ENCODE data around the gene EXD1. TPM values are rescaled to one million over a fixed set of nuclear protein-coding genes. Genes with fewer than 3 reads are reported as not detected.

EXD1 gene
- total RNA-seq, 1 experiment from 2014 or later = not detected

DNA sequence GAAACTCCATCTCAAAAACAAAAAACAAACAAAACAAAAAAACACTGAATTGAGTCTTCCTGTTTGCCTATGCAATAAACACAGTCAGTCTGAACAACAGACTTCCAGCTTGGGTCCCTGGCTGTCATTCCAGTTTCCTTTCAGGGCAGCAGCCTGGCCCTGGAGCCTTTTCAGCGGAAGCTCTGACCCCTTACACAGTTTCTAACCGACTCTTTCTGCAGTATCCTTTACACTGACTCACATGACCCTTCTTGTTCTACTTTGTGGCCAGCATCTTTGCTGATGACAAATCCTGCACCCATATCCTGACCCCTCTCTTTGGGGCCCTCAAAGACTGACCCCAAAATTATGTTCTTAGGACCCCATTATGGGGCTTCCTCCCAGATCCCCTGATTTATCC, 76.1 kb downstream of the EXD1 start:
- Histone ChIP-seq H4K20me1 (ENCODE audit: insufficient read depth) (no peaks in the 10 kb centered on the region), H3K4me2 (peak overlapping the region; percentile 31; the same call in 1 of the 2 replicates), H3K27me3 (ENCODE audit: insufficient read depth, low read depth) (no peaks in the 10 kb centered on the region), H2AFZ (no peak overlapping the region), H3K36me3 (ENCODE audit: low read depth) (no peaks in the 10 kb centered on the region), H3K27ac (no peak overlapping the region), H3F3A (ENCODE audit: insufficient read depth, low read depth) (peaks cover 13% of the 10 kb centered on the region; the same call in 1 of the 2 replicates), H3K9me3 (ENCODE audit: insufficient read depth, low read depth) (no peaks in the 10 kb centered on the region), H3K79me2 (ENCODE audit: low read depth) (no peaks in the 10 kb centered on the region), H3K4me1 (replicated peaks; ENCODE audit: insufficient read depth) (peaks cover 32% of the 10 kb centered on the region), H3K4me3 (no peak overlapping the region), H3K9me2 (ENCODE audit: insufficient read depth) (no peaks in the 10 kb centered on the region)
- no TSS peak for BruUV-seq (replicated peaks)
- intact Hi-C loops (cut with micrococcal nuclease; ENCODE audit: unreplicated experiment) = no loop called here
- POLR2A ChIA-PET (ENCODE audit: unreplicated experiment) = interaction anchor here (0.6 kb wide), 2 partner anchors 65 to 141 kb away, joined by 3 to 7 read pairs; no protein-coding TSS in a partner anchor
- CTCF ChIA-PET = no interaction called here
- no peak for TF ChIP-seq EZH2 (IDR thresholded peaks at IDR 0.05; ENCODE audit: low read depth)
- TF ChIP-seq, protein P1, sequence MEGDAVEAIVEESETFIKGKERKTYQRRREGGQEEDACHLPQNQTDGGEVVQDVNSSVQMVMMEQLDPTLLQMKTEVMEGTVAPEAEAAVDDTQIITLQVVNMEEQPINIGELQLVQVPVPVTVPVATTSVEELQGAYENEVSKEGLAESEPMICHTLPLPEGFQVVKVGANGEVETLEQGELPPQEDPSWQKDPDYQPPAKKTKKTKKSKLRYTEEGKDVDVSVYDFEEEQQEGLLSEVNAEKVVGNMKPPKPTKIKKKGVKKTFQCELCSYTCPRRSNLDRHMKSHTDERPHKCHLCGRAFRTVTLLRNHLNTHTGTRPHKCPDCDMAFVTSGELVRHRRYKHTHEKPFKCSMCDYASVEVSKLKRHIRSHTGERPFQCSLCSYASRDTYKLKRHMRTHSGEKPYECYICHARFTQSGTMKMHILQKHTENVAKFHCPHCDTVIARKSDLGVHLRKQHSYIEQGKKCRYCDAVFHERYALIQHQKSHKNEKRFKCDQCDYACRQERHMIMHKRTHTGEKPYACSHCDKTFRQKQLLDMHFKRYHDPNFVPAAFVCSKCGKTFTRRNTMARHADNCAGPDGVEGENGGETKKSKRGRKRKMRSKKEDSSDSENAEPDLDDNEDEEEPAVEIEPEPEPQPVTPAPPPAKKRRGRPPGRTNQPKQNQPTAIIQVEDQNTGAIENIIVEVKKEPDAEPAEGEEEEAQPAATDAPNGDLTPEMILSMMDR (conservative IDR thresholded peaks at IDR 0.05) = no peak
- DNase-seq = peak in 1 of 2 experiments; percentile 49

DNA sequence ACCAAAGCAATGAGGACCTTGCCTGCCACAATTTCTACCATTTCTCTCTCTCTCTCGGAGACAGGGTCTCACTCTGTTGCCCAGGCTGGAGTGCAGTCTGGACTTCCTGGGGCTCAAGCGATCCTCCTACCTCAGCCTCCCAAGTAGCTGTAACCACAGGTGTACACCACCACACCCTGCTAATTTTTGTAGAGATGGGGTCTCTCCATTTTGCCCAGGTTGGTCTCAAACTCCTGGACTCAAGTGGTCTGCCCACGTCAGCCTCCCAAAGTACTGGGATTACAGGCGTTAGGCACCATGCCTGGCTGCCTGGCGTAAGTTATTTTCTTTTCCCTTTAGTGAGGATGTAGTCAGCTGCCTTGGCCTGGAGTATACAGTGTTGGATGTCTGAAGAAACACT, 76.8 kb downstream of the EXD1 start:
- Histone ChIP-seq H3K4me2 (no peak overlapping the region), H3K9me2 (ENCODE audit: insufficient read depth) (no peaks in the 10 kb centered on the region), H3K79me2 (ENCODE audit: low read depth) (no peaks in the 10 kb centered on the region), H3K27me3 (ENCODE audit: insufficient read depth, low read depth) (no peaks in the 10 kb centered on the region), H3K27ac (no peak overlapping the region), H3K9me3 (ENCODE audit: insufficient read depth, low read depth) (no peaks in the 10 kb centered on the region), H3K4me3 (no peak overlapping the region), H2AFZ (no peak overlapping the region), H3F3A (ENCODE audit: insufficient read depth, low read depth) (peaks cover 13% of the 10 kb centered on the region; the same call in 1 of the 2 replicates), H3K36me3 (ENCODE audit: low read depth) (no peaks in the 10 kb centered on the region), H3K4me1 (replicated peaks; ENCODE audit: insufficient read depth) (peaks cover 32% of the 10 kb centered on the region), H4K20me1 (ENCODE audit: insufficient read depth) (no peaks in the 10 kb centered on the region)
- POLR2A ChIA-PET (ENCODE audit: unreplicated experiment) = interaction anchor here (0.6 kb wide), 2 partner anchors 66 to 140 kb away, joined by 3 to 7 read pairs; no protein-coding TSS in a partner anchor
- no TSS peak for BruUV-seq (replicated peaks)
- intact Hi-C loops (cut with micrococcal nuclease; ENCODE audit: unreplicated experiment) = no loop called here
- CTCF ChIA-PET = no interaction called here
- DNase-seq = no peak
- TF ChIP-seq, protein P1 (conservative IDR thresholded peaks at IDR 0.05) = no peak
- no peak for TF ChIP-seq EZH2 (IDR thresholded peaks at IDR 0.05; ENCODE audit: low read depth)

DNA sequence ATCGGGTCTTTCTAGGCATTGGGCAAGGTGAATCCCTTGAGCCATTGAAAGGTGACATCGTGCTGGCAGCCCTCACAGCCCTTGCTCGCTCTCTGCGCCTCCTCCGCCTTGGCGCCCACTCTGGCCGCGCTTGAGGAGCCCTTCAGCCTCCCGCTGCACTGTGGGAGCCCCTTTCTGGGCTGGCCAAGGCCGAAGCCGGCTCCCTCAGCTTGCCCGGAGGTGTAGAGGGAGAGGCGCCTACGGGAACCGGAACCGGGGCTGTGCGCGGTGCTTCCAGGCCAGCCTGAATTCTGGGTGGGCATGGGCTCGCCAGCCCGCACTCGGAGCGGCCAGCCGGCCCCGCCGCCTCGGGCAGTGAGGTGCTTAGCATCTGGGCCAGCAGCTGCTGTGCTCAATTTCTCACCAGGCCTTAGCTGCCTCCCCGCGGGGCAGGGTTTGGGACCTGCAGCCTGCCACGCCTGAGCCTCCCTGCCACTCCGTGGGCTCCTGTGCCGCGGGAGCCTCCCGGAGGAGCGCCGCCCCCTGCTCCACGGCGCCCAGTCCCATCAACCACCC, 79.0 kb downstream of the EXD1 start:
- TF ChIP-seq, protein P1 (conservative IDR thresholded peaks at IDR 0.05) = no peak
- TF ChIP-seq EZH2 (IDR thresholded peaks at IDR 0.05; ENCODE audit: low read depth) = no peak
- intact Hi-C loops (cut with micrococcal nuclease; ENCODE audit: unreplicated experiment) = no loop called here
- Histone ChIP-seq H3K79me2 (ENCODE audit: low read depth) (no peaks in the 10 kb centered on the region), H3K9me2 (ENCODE audit: insufficient read depth) (no peaks in the 10 kb centered on the region), H2AFZ (no peak overlapping the region), H3K27me3 (ENCODE audit: insufficient read depth, low read depth) (no peaks in the 10 kb centered on the region), H3K27ac (no peak overlapping the region), H3F3A (ENCODE audit: insufficient read depth, low read depth) (peaks cover 13% of the 10 kb centered on the region; the same call in 1 of the 2 replicates), H4K20me1 (ENCODE audit: insufficient read depth) (no peaks in the 10 kb centered on the region), H3K4me3 (no peak overlapping the region), H3K9me3 (ENCODE audit: insufficient read depth, low read depth) (no peaks in the 10 kb centered on the region), H3K4me1 (replicated peaks; ENCODE audit: insufficient read depth) (peaks cover 32% of the 10 kb centered on the region), H3K4me2 (no peak overlapping the region), H3K36me3 (ENCODE audit: low read depth) (no peaks in the 10 kb centered on the region)
- ChIA-PET CTCF (no interaction called here), POLR2A (ENCODE audit: unreplicated experiment) (no interaction called here)
- DNase-seq = no peak
- BruUV-seq (replicated peaks) = no TSS peak

Measured in PC-9 (cell line).